ENCODE data around the gene PPIB. TPM values are rescaled to one million over a fixed set of nuclear protein-coding genes. Genes with fewer than 3 reads are reported as not detected.

The PPIB gene
- total RNA-seq, 2 donors from 2014 or later = 367 to 656 TPM

DNA sequence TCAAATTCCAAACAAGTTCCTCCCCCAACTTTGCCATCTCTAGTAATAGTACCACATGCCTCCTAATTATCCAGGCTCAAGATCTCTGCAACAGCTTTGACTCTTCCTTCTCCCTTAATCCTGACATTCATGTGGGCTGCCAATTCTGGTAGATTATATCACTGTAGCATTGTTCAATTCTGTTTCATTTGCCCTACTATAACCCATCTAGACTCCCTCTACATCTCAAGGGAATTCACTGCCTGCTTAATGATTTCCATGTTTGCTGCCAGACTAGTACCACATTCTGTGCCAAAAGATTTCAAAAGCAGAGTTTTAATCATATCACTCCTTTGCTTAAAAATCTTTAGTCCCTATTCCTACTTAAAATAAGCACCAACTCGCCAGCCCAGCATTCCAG is 34.6 kb upstream of the PPIB start:
- no peak overlapping the region for H3K27ac ChIP-seq
- intact Hi-C loops (cut with DNase I) = no loop called here
- no peaks in the 10 kb centered on the region for H3K9me3 ChIP-seq
- no peaks in the 10 kb centered on the region for H3K36me3 ChIP-seq
- no peak overlapping the region for H3K4me3 ChIP-seq
- DNase-seq = no peak
- H3K4me1 ChIP-seq = no peaks in the 10 kb centered on the region
- H3K9ac ChIP-seq (ENCODE audit: low read depth in 2 of 2, low read length in 2 of 2) = no peak overlapping the region
- no peaks in the 10 kb centered on the region for H3K27me3 ChIP-seq
- TF ChIP-seq, protein P1, sequence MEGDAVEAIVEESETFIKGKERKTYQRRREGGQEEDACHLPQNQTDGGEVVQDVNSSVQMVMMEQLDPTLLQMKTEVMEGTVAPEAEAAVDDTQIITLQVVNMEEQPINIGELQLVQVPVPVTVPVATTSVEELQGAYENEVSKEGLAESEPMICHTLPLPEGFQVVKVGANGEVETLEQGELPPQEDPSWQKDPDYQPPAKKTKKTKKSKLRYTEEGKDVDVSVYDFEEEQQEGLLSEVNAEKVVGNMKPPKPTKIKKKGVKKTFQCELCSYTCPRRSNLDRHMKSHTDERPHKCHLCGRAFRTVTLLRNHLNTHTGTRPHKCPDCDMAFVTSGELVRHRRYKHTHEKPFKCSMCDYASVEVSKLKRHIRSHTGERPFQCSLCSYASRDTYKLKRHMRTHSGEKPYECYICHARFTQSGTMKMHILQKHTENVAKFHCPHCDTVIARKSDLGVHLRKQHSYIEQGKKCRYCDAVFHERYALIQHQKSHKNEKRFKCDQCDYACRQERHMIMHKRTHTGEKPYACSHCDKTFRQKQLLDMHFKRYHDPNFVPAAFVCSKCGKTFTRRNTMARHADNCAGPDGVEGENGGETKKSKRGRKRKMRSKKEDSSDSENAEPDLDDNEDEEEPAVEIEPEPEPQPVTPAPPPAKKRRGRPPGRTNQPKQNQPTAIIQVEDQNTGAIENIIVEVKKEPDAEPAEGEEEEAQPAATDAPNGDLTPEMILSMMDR (IDR thresholded peaks at IDR 0.05) = no peak

DNA sequence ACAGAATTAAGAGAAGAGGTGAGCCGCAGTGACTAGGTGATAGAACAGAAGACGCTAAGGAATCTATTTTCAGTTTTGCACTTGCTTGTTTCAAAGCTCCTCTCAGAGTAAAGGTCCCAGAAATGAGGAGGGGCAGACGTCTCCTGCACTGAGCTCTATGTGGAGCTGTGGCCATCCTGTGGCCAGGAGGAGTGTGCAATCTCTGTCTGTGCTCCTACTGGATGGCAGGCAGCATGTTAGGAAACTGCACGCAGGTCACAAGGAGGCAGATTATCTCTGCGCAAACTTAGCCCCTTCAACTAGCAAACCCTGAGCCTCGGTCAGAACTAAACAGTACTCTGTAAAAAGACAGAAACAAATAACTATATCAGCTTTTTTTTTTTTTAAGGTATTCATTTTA is 31.1 kb upstream of the PPIB start:
- no peak overlapping the region for H3K4me3 ChIP-seq
- intact Hi-C loops (cut with DNase I) = no loop called here
- no peaks in the 10 kb centered on the region for H3K9me3 ChIP-seq
- no peaks in the 10 kb centered on the region for H3K36me3 ChIP-seq
- H3K9ac ChIP-seq (ENCODE audit: low read depth in 2 of 2, low read length in 2 of 2) = no peak overlapping the region
- DNase-seq = no peak
- H3K4me1 ChIP-seq = no peaks in the 10 kb centered on the region
- no peak overlapping the region for H3K27ac ChIP-seq
- no peaks in the 10 kb centered on the region for H3K27me3 ChIP-seq
- TF ChIP-seq, protein P1 (IDR thresholded peaks at IDR 0.05) = no peak

DNA sequence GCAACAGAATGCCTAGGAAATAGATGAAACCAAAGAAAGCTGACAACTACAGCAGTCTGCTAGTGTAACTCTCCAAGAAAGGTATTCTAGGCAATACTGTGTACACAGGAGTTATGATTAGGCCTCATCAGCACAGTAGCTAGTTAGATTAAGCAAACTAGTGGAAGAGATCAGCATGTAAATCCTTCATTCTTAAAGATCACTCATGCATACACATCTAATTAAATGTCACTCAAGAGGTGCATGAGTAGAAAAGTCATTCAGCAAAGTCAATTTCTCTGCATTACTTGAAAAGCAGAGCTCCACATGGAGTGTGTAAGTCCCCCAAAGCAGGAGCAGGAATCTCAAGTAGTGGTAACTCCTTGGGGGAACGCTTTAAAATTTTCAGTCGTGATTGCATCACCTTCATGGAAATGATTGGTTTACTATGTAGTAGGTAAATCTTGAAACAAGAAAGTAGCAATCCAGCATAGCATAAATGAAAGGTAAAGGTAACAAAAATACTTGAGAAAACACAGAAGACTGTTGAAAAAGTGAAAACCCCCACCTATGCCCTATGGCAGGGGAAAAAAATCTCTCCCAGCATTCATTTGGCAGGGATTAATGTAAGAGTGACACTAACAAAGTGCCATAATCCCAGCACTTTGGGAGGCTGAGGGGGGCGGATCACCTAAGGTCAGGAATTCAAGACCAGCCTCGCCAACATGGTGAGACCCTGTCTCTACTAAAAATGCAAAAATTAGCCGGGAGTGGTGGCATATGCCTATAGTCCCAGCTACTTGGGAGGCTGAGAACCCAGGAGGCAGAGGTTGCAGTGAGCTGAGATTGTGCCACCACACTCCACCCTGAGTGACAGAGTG is 29.4 kb upstream of the PPIB start:
- no peaks in the 10 kb centered on the region for H3K4me1 ChIP-seq
- no peak overlapping the region for H3K9ac ChIP-seq (ENCODE audit: low read depth in 2 of 2, low read length in 2 of 2)
- H3K4me3 ChIP-seq = no peak overlapping the region
- H3K27ac ChIP-seq = no peak overlapping the region
- intact Hi-C loops (cut with DNase I) = no loop called here
- H3K27me3 ChIP-seq = no peaks in the 10 kb centered on the region
- H3K36me3 ChIP-seq = no peaks in the 10 kb centered on the region
- TF ChIP-seq, protein P1 (IDR thresholded peaks at IDR 0.05) = no peak
- no peak for DNase-seq
- H3K9me3 ChIP-seq = no peaks in the 10 kb centered on the region

- intact Hi-C loops (cut with DNase I) = no loop called here
- Histone ChIP-seq H3K27ac (no peak overlapping the region), H3K27me3 (no peaks in the 10 kb centered on the region), H3K9me3 (no peaks in the 10 kb centered on the region), H3K4me1 (no peaks in the 10 kb centered on the region), H3K36me3 (no peaks in the 10 kb centered on the region), H3K4me3 (no peak overlapping the region), H3K9ac (ENCODE audit: low read depth in 2 of 2, low read length in 2 of 2) (no peak overlapping the region)
- TF ChIP-seq, protein P1 (IDR thresholded peaks at IDR 0.05) = no peak
- DNase-seq = no peak
These were observed 24.8 kb upstream of the PPIB start for GRCh38 chr15:64187396-64188191.

DNA sequence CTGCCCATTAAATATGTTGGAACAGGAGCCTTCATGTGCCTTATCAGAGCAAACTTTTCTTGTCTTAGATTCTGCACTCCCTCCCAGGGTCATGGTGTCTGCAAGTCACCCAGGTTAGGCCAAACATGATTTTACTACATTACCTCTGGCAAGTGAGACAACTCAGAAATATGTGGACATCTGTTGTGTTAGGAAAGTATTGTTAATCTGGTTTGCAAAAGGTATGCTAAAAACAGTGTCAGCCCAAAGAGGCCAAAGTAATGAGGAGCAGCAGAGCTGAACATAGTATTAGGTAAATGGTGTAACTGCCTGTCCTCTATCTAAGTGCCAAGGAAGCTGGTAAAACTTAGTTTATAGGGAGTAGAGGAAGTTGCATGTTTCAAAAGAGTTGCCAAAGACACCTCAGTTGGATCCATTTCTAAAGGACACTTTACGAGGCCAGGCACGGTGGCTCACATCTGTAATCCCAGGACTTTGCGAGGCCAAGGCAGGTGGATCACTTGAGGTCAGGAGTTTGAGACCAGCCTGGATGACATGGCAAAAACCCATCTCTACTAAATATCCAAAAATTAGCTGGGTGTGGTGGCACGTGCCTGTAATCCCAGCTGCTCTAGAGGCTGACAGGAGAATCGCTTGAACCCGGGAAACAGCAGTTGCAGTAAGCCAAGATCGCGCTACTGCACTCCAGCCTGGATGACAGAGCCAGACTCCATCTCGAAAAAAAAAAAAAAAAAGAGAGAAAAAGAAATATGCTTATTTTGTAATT is 22.5 kb upstream of the PPIB start:
- intact Hi-C loops (cut with DNase I) = no loop called here
- Histone ChIP-seq H3K27me3 (no peaks in the 10 kb centered on the region), H3K4me3 (no peak overlapping the region), H3K27ac (no peak overlapping the region), H3K36me3 (no peaks in the 10 kb centered on the region), H3K4me1 (no peaks in the 10 kb centered on the region), H3K9me3 (no peaks in the 10 kb centered on the region), H3K9ac (ENCODE audit: low read depth in 2 of 2, low read length in 2 of 2) (no peak overlapping the region)
- TF ChIP-seq, protein P1 (IDR thresholded peaks at IDR 0.05) = no peak
- DNase-seq = no peak

Measured in colonic mucosa (tissue), 4 donors.